Stimulated activated CD4-positive, alpha-beta T cell treated with anti-CD3 and anti-CD28 coated beads, TNF-alpha, amount 100 ng/mL, for 4 hours (primary cell): ENCODE data around the gene HABP2.

Experiments used
- DNase-seq, 3 experiments: peaks; one replicate each; pipeline ENCODE4 v3.0.0-alpha.2; 2020; ENCODE audit warnings: low read depth in 3 of 3

Gene HABP2

GRCh38 chr10:113552701-113553100 is at the start of gene HABP2:
HABP2 (plus strand) TSS chr10:113553053; CDS start chr10:113553122, 69 bp downstream.
- no peak for DNase-seq

- DNase-seq: no peak
Observed at GRCh38 chr10:113503930-113504329, 48.9 kb upstream of the HABP2 start.

GRCh38 chr10:113504423-113504822 is 48.4 kb upstream of the HABP2 start:
- no peak for DNase-seq

- DNase-seq: no peak
Observed at GRCh38 chr10:113506476-113506875, 46.4 kb upstream of the HABP2 start.

GRCh38 chr10:113511419-113511818 is 41.4 kb upstream of the HABP2 start:
- no peak for DNase-seq

GRCh38 chr10:113515161-113515560 is 37.7 kb upstream of the HABP2 start:
- no peak for DNase-seq

- DNase-seq: no peak
Observed at GRCh38 chr10:113515601-113516000, 37.3 kb upstream of the HABP2 start.

- DNase-seq: no peak
Observed at GRCh38 chr10:113516061-113516460, 36.8 kb upstream of the HABP2 start.

GRCh38 chr10:113517165-113517900 is 35.5 kb upstream of the HABP2 start:
- DNase-seq: no peak

- no peak for DNase-seq
Observed at GRCh38 chr10:113517901-113518260, 35.0 kb upstream of the HABP2 start.

- DNase-seq: no peak
Observed at GRCh38 chr10:113518415-113518814, 34.4 kb upstream of the HABP2 start.

GRCh38 chr10:113518816-113519591 is 33.8 kb upstream of the HABP2 start:
- DNase-seq: no peak

GRCh38 chr10:113519681-113520115 is 33.2 kb upstream of the HABP2 start:
- DNase-seq: no peak

GRCh38 chr10:113520261-113520660 is 32.6 kb upstream of the HABP2 start:
- DNase-seq: no peak

- no peak for DNase-seq
Observed at GRCh38 chr10:113520690-113521474, 32.0 kb upstream of the HABP2 start.

GRCh38 chr10:113521475-113521795 is 31.4 kb upstream of the HABP2 start:
- no peak for DNase-seq

GRCh38 chr10:113522460-113522859 is 30.4 kb upstream of the HABP2 start:
- no peak for DNase-seq

GRCh38 chr10:113523071-113523470 is 29.8 kb upstream of the HABP2 start:
- DNase-seq: no peak

GRCh38 chr10:113523628-113524027 is 29.2 kb upstream of the HABP2 start:
- DNase-seq: no peak

- no peak for DNase-seq
Observed at GRCh38 chr10:113524120-113524519, 28.7 kb upstream of the HABP2 start.

GRCh38 chr10:113524539-113525490 is 28.0 kb upstream of the HABP2 start:
- no peak for DNase-seq
